Mesenteric fat pad (tissue), 1 donor: ENCODE data around the gene FOXF2. TPM values are rescaled to one million over a fixed set of nuclear protein-coding genes. Genes with fewer than 3 reads are reported as not detected.
"Not testable (repeated sequence)": the region's sequence is repeated elsewhere in the genome, so short reads cannot be mapped to it uniquely, and the experiment has no call there.

Source experiments
- DNase-seq: peaks from one replicate; pipeline ENCODE4 v3.0.0-alpha.2; 2020; ENCODE audit warnings: low spot score
- long read RNA-seq: library from polyadenylated mRNA; unstranded; transcript quantifications from one replicate; pipeline ENCODE4 v2.0.0, GENCODE V29; 2020
- total RNA-seq: library from RNA; stranded (reverse); fragmentation: NEBNext Ultra II Directional; extraction: Animal tissue kit (Norgen Biotek cat#: 25700); gene quantifications from one replicate; pipeline ENCODE4 v1.2.1, GENCODE V29; 2021
- donor health status: DM: yes; HTN: yes; CAD: no.

Gene FOXF2
- total RNA-seq, result 2.7 TPM
- long read RNA-seq, partial matches to known transcripts, result 0 of 1 reads
- long read RNA-seq, other reads (novel, unspliced or antisense), result 0 of 1 reads

DNA sequence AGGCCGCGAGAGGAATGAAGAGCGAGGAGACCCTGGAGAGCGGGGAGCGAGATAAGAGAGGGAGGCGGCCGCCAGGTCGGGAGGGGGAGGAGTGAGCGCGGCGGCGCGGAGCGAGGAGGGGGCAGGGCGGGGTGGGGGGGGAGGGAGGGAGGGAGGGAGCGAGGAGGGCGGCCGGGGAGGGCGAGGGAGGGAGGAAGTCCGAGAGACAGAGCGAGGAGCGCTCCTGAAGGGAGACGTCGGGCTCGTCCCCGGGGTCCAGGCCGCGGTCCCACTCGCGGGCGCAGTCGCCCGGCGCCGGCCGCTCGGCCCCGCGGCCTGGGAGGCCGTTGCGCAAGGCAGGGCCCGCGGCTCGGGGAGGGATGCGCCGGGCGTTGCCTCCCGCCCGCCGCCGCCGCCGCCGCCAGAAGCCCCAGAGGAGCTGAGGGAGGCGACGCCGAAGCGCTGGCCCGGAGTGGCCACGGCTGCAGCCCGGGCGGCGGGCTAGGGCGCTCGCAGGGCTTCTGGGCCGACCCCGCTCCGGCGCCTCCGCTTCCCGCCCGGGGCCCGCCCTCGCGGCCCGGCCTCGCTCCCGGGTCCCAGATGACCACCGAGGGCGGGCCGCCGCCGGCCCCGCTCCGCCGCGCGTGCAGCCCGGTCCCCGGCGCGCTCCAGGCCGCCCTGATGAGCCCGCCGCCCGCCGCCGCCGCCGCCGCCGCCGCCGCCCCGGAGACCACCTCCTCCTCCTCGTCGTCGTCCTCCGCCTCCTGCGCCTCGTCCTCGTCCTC, at the start of gene FOXF2:
Gene FOXF2 (plus strand): TSS at position 208 of the 764 bp plus-strand sequence. CDS start 372 bp downstream, at position 580.
- peak; percentile 67 for DNase-seq

DNA sequence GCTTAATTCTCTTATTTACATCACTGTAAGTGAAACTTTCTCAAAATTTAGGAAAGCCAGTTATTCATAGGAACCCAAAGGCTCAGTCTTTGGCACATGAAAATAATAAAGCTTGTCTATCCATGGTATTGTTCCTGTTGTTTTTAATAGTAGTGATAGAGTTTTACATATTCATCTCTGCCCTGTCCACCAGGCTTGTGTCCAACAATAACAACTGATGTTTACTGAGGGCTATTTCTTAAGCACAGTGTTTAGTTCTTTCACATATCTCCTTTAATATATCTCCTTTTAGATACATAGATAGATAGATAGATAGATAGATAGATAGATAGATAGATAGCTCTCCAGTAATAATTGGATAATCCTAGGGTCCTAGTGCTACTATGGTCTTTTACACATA, 43.3 kb upstream of the FOXF2 start:
- DNase-seq, result no peak

DNA sequence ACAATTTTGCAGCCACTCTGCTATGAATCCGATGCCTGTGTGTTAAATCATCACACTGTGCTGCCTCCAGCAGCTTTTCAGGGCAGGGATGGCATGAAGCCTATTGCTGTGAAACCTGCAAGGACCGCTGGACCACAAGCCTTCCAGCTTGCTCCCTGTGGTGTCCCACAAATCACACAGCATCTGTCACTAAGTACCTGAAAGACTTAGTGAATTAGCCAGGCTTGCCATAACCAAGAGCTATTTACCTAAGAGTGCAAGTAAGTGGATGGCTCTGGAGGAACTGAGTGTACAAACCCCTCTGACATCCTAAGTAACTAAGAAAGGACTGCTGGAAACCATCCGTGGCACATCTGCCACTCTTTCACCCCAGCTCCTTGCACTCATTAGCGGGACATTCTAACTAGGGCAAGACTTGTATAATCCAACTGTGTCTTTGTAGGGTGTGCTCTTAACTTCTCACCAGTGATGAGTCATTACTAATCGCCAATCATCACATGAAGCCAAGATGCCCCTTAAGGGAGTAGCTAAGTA, 42.8 kb upstream of the FOXF2 start:
- DNase-seq, result no peak

GRCh38 chr6:1347161-1347560, 42.2 kb upstream of the FOXF2 start:
- no peak for DNase-seq

DNA sequence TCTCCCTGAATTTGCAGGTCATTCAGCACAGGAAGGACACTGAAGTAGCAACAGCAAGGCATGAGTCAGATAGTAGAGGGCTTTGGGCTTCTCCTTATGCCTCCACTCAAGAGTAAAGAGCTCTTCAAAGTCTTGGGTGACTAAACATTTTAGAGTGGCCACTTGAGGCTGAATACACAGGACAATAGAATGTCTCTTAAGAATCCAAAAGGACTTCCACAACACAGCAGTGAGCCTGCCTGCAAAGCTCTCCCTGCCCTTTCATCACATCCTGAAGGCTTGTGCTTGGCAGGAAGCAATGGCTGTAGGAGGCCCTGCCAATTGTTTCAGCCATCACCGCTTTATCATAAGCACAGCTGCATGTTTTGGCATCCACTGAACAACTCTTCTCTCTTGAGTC, 40.7 kb upstream of the FOXF2 start:
- no peak for DNase-seq

- no peak for DNase-seq
Observed at GRCh38 chr6:1349655-1350054, 39.7 kb upstream of the FOXF2 start.

- no peak for DNase-seq
Observed at GRCh38 chr6:1351381-1352008, 37.9 kb upstream of the FOXF2 start.

DNA sequence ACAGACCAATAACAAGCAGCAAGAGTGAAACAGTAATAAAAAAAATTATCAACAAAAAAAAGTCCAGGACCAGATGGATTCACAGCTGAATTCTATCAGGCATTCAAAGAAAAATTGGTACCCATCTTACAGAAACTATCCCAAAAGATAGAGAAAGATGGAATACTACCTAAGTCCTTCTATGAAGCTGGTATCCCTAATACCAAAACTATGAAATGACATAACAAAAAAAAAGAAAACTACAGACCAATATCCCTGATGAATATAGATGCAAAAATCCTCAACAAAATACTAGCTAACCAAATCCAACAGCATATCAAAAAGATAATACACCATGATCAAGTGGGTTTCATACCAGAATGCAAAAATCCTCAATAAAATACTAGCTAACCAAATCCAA, 34.3 kb upstream of the FOXF2 start:
- not testable (repeated sequence) for DNase-seq

GRCh38 chr6:1361717-1362116, 27.7 kb upstream of the FOXF2 start:
- DNase-seq, result not testable (repeated sequence)

DNA sequence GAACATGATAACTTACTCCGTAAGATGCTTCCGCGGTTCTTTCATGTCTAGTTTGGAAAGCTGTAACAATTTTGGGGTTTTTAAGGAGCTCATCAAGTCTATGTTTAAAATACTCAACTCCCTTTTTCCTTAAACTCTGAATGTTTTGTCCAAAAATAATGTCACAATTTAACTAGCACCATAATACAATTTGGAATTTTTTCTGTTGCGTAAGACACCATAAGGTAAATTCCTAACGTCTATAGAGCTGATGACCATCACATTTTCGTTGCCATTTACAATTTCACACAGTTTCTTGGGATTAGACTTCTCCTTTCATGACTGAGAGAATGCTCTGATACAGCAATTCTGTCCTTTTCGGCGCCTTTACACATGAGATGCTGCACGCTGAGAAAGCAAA, 26.7 kb upstream of the FOXF2 start:
- no peak for DNase-seq

GRCh38 chr6:1363298-1363697, 26.1 kb upstream of the FOXF2 start:
- no peak for DNase-seq

- no peak for DNase-seq
Observed at GRCh38 chr6:1363729-1364572, 25.4 kb upstream of the FOXF2 start.

GRCh38 chr6:1364791-1365190, 24.6 kb upstream of the FOXF2 start:
- DNase-seq, result no peak

DNA sequence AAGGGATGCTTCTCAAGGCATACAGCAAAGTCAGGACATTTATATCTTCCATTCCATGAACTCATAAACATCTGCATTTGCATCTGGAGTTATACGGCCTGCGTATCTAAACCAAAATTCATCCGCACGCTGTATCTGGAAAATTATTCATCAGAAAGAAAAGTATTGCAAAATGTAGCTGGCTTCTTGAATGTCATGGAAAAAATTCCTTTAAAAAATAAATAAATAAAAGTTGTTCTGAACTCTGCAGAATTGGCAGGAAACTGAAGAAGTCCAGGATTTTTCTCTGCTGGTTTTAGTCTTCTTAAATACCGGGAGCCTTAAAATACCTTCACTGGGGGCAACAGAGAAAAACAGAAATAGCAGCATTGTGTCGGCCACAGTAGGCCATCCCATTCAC, 23.7 kb upstream of the FOXF2 start:
- DNase-seq, result no peak

DNA sequence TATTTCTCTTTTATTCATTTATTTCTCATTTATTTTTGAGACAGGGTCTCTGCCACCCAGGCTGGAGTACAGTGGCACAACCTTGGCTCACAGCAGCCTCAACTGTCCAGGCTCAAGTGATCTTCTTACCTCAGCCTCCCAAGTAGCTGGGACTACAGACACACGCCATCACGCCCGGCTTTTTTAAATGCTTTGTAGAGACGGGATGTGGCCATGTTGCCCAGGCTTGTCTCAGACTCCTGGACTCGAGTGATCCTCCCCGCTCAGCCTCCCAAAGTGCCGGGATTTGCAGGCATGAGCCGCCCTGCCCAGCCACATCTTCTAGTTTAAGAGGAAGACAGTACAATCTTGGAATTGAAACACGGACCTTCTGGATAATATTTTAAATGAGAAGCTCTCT, 21.6 kb upstream of the FOXF2 start:
- DNase-seq, result no peak

GRCh38 chr6:1368940-1369339, 20.4 kb upstream of the FOXF2 start:
- no peak for DNase-seq

GRCh38 chr6:1369695-1370094, 19.7 kb upstream of the FOXF2 start:
- DNase-seq, result not testable (repeated sequence)

- no peak for DNase-seq
Observed at GRCh38 chr6:1371933-1372332, 17.4 kb upstream of the FOXF2 start.

- DNase-seq, result no peak
Observed at GRCh38 chr6:1372690-1373089, 16.7 kb upstream of the FOXF2 start.

DNA sequence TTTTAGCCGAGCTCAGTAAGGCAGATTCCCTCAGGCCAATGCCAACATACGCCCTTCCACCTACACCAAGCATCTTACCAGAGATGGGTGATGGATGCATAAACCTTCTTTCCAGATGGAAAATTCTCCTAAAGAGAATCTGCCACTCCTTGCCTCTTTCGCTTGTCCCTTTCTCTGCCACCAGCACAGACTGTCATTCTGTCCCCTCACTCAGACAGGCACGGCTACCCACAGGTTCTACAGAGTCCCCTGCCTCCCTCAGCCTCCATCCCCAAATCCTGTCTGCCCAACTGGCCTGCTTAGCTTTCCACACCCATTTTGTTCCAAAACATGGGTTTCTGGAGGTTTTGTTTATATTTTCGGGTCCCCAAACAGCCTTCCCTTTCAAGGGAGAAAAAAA, 12.7 kb upstream of the FOXF2 start:
- no peak for DNase-seq

DNA sequence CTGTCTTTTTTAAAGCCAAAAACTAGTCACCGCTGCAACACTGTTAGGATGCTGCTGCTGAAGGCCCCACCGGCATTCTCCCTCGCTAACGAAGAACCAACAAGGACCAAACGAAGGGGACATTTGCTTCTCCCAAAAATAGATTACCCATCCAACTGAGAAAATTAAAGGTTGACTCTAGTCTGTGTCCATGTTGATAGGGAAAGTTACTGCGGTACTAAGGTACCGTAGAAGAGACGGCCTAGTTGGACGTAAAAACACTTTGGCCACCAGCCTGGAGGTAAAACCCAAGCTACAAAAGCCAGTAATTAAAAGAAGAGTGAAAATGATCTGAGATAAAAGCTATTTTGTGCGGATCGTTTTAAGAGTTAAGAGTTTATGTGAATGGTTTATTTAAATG, 11.8 kb upstream of the FOXF2 start:
- no peak for DNase-seq
